ENCODE results near the gene RHOT2.

RHOT2 gene

DNA sequence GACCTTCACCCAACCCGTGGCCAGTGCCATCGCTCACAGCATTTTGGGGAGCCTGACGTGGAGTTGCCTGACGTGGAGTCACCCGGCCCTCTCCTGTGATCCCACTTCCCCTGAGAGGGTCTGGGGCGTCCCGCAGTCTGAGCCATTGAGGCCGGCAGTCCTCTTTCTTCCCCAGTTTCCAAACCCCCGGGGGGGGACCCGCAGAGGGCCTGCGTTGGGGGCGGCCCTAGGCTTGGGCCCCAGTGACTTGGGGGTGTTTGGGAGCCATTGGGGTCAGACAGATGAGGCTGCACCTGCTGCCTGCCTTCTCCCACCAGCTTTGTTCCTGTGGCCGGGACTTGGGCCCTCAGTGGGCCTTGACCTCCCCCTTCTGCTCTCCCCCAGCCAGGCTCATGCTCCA lies 1.7 kb downstream of the RHOT2 start:
- in situ Hi-C loops (cut with HindIII; ENCODE audit: low sequenced_read_pairs), result no loop called here

DNA sequence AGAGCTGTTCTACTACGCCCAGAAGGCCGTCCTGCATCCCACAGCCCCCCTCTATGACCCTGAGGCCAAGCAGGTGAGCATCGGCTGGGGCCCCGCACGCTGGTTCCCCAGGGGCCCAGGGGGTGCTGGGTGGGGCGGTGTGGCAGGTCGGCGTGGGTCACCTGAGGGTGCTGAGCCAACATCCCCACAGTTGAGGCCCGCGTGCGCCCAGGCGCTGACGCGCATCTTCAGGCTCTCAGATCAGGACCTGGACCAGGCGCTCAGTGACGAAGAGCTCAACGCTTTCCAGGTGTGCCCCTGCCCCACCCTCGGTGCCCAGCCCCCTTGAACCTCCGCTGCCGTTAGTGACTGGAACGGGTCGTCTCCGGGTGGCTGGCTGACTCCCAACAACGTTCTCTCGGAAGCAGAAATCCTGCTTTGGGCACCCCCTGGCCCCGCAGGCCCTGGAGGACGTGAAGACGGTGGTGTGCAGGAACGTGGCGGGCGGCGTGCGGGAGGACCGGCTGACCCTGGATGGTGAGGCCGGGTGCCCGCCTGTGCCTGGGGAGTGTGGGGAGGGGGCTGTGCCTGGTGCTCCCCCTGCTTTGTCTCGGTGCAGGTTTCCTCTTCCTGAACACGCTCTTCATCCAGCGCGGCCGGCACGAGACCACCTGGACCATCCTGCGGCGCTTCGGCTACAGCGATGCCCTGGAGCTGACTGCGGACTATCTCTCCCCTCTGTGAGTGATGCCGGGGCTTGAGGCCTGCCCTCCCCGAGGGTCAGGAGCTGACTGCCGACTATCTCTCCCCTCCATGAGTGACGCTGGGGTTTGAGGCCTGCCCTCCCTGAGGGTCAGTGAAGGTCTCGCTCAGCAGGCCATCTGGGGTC lies 2.8 kb downstream of the RHOT2 start:
- in situ Hi-C loops (cut with HindIII; ENCODE audit: low sequenced_read_pairs), result no loop called here

DNA sequence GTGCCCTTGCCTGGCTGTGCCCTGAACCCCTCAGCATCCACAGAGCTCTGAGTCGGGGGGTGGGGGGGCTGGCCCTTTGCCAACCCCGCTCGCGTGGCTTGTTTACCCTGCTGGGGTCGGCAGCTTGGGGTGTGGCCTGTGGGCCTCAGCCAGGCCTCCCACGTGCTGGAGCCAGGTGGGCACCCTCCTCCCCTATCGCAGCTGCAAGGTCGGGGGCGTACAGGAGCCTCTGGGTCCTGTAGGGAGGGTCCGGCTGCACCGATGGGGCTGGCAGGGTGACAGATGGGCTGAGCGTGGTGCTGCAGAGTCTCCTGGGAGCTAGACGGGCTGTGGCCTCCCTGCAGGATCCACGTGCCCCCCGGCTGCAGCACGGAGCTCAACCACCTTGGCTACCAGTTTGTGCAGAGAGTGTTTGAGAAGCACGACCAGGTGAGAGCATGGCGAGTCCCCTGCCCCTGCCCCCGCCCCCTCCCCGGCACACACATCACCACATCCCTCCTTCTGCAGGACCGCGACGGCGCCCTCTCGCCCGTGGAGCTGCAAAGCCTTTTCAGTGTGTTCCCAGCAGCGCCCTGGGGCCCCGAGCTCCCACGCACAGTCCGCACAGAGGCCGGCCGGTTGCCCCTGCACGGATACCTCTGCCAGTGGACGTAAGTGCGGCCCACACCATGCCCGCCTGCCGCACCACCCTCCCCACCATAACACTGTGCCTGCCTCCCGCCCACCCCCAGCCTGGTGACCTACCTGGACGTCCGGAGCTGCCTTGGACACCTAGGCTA lies 3.6 kb downstream of the RHOT2 start:
- in situ Hi-C loops (cut with HindIII; ENCODE audit: low sequenced_read_pairs), result no loop called here

DNA sequence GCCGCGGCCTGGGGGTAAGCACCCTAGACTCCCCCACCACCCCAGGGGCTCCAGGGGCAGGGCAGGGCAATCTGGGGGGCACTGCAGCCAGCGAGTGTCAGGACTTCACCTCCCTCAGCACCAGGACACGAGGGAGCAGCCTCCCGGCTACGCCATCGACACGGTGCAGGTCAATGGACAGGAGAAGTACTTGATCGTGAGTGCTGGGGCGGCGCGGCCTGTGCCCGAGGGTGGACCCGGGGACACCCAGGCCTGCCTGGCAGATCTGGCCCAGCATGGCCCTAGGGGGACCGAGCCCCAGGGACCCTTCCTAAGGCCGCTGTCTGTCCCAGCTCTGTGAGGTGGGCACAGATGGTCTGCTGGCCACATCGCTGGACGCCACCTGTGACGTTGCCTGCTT lies 4.4 kb downstream of the RHOT2 start:
- in situ Hi-C loops (cut with HindIII; ENCODE audit: low sequenced_read_pairs), result no loop called here

DNA sequence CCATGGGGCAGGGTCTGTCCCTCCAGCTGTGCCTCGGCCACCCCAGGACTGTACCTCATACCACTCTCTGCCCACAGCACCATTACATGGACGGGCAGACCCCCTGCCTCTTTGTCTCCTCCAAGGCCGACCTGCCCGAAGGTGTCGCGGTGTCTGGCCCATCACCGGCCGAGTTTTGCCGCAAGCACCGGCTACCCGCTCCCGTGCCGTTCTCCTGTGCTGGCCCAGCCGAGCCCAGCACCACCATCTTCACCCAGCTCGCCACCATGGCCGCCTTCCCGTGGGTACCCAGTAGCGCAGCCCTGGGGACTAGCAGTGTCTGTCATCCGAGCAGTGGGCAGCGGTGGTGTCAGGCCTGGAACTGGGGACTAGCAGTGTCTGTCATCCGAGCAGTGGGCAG lies 4.9 kb downstream of the RHOT2 start:
- in situ Hi-C loops (cut with HindIII; ENCODE audit: low sequenced_read_pairs), result no loop called here

DNA sequence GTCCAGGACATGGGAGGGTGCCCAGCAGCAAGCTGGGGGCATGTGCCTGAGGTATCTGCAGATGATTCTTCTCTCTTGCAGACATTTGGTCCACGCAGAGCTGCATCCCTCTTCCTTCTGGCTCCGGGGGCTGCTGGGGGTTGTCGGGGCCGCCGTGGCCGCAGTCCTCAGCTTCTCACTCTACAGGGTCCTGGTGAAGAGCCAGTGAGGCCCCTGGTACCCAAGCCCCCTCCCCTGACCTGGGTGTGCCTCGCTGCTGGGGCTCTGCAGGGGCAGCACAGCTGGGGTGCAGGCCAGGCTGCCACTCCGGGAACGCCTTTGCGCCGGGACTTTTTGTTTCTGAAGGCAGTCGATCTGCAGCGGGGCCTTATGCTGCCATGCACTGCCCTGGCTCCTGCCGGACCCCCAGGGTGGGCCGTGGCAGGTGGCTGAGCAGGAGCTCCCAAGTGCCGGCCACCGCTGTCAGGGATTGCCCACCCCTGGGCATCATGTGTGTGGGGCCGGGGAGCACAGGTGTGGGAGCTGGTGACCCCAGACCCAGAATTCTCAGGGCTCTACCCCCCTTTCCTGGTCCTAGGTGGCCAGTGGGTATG lies 5.6 kb downstream of the RHOT2 start:
- in situ Hi-C loops (cut with HindIII; ENCODE audit: low sequenced_read_pairs), result no loop called here

DNA sequence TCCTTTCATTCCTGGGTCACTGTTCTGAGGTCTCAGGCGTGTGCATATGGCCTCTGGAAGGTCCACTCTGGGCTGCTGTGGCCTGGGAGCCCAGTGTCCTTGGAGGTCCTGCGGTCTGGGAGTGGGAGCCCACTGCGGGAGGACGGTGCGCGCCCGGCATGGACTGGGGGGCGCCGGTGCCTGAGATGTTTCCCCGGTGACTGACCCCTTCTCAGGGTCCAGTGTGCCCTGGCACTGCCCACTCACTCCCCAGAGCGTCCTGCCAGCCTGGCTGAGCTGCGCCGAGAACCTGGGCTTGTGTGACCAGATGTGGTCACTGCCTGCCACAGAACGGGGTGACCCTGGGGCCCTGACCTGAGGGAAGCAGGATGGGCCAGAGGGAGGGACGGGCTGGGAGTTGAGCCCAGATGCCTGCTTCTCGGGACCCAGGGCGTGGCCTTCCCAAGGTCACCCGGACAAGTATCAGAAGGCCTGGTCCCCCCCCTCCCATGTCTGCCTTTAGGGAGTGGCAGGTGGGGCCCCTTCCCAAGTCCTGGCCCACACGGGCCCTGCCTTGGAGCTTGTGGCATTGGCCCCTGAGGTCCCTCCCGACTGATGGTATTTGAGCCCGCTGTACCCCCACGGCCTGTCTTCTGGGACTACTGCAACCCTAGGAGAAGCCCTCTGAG lies 6.4 kb downstream of the RHOT2 start:
- in situ Hi-C loops (cut with HindIII; ENCODE audit: low sequenced_read_pairs), result no loop called here

DNA sequence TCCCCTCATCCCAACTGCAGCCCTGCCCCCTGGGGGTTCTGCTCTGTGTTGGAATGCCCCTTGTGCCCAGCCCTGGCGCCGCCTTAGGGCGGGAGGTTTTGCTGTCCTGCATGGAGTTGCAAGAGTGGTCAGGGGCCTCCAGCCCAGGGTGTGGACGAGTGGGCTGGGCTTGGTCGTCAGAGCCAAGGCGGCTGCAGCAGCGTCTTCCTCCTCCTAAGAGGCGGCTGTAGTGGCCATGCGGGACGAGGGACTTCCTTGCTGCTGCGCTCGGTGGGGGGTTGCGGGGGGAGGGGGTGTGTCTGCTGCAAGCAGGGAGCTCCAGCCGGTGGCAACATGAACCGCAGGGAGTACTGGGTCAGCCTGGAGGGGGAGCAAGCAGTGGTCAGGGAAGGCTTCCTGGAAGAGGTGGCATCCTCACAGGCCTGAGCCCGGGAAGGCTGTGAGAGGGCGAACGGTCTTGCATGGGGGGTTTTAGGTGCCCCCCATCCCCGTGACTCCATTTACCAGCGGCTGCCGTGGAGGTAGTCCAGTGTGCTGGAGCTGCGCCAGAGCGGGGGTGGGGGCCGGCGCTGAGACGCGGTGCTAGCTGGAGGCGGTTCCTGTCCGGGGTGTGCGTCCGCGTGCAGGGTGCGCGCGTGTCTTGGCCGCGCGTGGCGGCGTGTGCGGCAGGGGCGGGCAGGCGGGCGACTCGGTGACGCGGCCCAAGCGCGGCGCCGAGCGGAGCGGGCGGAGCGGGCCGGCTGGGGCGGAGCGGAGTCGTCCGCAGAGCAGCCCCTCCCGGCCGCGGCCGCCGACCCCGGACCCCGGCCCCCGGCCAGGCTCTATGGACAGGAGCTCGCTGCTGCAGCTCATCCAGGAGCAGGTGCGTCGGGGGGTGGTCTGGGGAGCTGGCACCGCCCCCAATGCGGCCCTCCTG lies 7.3 kb downstream of the RHOT2 start, which contains the start of gene RHBDL1:
Gene RHBDL1 (plus strand): TSS at position 704 of the 916 bp plus-strand sequence. CDS start 120 bp downstream, at position 824.
- in situ Hi-C loops (cut with HindIII; ENCODE audit: low sequenced_read_pairs), result no loop called here

DNA sequence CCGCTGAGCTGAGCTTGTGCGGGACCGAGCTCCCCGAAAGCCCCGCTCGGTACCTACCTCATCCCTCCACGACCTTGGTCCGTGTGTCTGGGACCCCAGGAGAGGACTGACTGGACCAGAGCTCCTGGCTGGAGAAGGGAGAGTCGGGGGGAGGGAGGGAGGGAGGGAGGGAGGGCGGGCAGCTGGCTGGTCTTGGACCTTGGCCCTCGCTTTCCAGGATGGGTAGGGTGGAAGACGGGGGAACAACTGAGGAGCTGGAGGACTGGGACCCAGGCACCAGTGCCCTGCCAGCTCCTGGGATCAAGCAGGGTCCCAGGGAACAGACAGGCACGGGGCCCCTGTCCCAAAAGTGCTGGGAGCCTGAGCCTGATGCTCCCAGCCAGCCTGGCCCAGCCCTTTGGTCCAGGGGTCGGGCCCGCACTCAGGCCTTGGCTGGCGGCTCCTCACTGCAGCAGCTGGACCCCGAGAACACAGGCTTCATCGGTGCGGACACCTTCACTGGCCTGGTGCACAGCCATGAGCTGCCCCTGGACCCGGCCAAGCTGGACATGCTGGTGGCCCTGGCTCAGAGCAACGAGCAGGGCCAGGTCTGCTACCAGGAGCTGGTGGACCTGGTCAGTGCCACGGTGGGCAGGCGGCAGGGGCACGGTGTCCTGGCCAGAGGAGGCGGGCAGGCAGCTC lies 8.1 kb downstream of the RHOT2 start:
- in situ Hi-C loops (cut with HindIII; ENCODE audit: low sequenced_read_pairs), result no loop called here

DNA sequence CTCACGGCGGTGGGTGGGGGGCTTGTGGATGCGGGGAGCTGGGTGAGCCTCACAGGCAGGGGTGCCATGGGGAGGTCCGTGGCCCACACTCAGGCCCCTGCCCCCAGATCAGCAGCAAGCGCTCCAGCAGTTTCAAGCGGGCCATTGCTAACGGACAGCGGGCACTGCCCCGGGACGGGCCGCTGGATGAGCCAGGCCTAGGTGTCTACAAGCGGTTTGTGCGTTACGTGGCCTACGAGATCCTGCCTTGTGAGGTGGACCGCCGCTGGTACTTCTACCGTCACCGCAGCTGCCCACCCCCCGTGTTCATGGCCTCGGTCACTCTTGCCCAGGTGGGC lies 8.6 kb downstream of the RHOT2 start:
- in situ Hi-C loops (cut with HindIII; ENCODE audit: low sequenced_read_pairs), result no loop called here

DNA sequence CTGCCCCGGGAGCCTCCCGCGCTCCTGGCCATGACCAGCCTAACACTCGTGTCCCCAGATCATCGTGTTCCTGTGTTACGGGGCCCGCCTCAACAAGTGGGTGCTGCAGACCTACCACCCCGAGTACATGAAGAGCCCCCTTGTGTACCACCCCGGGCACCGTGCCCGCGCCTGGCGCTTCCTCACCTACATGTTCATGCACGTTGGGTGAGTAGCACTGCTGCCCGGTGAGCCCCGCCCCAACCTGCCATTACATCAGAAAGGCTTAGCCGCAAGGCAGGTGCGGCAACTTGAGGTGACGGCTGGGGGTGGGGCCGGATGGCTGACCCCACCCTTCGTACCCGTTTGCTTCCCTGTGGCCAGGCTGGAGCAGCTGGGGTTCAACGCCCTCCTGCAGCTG lies 9.0 kb downstream of the RHOT2 start:
- in situ Hi-C loops (cut with HindIII; ENCODE audit: low sequenced_read_pairs), result no loop called here

DNA sequence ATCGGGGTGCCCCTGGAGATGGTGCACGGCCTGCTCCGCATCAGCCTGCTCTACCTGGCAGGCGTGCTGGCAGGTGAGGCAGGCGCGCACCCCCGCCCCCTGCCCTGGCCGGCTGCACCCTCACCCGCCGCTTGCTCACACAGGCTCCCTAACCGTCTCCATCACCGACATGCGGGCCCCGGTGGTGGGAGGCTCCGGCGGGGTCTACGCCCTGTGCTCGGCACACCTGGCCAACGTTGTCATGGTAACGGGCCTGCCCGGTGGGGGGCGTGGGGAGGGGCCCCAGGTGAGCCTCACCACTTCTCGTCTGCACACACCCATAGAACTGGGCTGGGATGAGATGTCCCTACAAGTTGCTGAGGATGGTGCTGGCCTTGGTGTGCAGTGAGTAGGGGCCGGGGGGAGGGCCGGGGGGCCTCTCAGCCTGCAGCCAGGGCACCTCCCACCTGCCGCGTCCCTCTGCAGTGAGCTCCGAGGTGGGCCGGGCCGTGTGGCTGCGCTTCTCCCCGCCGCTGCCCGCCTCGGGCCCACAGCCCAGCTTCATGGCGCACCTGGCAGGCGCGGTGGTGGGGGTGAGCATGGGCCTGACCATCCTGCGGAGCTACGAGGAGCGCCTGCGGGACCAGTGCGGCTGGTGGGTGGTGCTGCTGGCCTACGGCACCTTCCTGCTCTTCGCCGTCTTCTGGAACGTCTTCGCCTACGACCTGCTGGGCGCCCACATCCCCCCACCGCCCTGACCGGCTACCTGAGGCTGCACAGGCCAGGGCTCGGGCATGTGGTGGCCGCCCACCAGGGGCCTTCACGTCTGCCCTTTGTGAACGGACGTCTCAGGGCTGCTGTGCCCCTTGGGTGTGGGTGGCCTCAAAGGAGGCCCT lies 9.6 kb downstream of the RHOT2 start:
- in situ Hi-C loops (cut with HindIII; ENCODE audit: low sequenced_read_pairs), result no loop called here

DNA sequence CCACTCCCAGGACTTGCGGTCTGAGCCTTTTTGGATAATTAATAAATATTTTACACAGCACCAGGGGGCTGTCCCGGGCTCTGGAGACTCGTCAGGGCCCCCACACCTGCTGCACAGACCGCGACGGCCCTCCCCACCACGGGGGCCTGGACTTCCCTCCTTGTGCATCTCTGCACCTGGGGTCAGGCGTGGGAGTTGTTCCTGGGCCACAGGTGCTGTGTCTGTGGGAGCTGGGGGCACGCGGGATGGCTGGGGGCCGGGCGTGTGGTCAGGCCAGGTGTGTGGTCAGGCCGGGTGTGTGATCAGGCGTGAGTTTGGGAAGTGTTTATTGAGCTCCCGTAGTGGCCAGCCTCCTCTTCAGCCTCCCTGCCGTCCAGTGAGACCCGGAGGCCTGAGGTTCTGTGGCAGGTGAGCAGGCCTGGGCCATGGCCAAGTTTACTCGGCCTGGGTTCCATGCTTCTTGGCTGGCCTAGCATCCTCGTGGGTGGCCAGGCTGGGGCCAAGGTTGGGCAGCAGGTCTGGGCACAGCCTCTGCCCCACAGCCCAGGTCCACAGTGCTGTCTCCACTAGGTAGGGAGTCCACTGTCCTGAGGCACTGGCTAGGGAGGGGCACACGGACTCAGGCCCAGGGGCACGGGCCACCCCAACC lies 10.4 kb downstream of the RHOT2 start:
- in situ Hi-C loops (cut with HindIII; ENCODE audit: low sequenced_read_pairs), result no loop called here

DNA sequence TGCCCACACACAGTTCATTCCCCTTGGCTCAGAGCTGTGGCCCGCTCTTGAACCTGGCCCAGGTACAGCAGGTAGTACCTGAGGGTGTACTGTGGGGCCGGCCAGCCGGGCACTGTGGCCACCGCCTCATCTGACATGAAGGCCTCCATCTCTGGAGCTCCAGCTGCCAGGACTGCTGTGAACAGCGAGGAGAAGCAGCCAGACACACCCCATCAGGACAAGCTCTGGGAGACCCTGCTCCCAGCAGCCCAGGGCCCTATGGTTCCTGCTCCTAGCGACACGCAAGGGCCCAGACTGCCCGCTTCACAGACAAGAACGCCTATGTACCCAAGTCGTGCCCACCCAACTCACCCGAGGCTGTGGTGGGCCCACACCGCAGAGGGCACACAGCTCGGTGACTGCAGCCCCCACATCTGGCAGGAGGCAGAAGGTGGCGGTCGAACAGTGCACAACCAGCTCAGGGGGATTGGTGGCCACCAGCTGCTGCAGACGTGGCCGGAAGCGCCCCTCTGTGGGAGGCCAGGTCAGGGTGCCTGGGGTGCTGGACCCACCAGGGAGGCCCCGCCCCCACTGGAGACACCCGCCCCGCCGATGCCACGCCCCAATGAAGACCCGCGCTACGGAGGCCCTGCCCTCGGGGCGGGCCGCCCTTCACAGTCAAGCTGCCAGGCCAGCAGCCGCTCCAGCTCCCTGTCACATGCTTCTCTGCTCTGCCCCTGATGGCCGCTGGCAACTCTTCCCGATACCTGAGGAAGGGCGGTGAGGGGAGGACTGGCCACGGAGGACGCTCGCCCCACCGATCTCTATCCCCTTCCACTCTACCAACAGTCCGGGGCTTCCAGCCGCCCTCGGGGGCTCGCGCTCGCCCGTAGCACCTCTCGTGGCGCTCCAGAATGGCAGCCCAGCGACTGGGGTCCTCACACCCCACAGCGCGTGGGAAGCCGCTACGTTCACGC lies 11.2 kb downstream of the RHOT2 start:
- in situ Hi-C loops (cut with HindIII; ENCODE audit: low sequenced_read_pairs), result no loop called here

DNA sequence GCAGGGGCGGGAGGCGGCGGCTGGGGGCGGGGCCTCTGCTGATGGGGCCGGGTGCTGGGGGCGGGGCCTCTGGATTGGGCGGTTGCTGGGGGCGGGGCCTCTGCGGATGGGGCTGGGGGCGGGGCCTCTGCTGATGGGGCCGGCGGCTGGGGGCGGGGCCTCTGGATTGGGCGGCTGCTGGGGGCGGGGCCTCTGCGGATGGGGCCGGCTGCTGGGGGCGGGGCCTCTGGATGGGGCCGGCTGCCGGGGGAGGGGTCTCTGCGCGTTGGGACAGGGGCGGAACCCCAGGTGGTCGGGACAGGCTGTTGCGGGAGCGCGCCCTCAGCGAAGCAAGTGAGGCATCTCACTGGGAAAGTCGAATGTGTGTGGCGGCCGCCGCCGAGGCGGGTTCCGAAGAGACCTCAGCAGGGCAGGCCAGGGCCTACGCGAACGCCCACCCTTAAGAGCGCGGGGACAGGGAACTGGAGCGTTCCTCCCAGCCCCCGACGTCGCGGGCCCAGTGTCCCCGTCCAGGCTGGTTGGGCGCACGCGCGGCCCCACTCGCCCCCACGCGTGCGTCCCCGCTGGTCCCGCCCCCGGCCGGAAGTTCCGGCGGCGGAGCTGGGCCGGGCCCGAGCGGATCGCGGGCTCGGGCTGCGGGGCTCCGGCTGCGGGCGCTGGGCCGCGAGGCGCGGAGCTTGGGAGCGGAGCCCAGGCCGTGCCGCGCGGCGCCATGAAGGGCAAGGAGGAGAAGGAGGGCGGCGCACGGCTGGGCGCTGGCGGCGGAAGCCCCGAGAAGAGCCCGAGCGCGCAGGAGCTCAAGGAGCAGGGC lies 12.1 kb downstream of the RHOT2 start, which contains the start of gene STUB1:
Gene STUB1 (plus strand): TSS at position 597 of the 811 bp plus-strand sequence. CDS start 116 bp downstream, at position 713.
- in situ Hi-C loops (cut with HindIII; ENCODE audit: low sequenced_read_pairs), result no loop called here

DNA sequence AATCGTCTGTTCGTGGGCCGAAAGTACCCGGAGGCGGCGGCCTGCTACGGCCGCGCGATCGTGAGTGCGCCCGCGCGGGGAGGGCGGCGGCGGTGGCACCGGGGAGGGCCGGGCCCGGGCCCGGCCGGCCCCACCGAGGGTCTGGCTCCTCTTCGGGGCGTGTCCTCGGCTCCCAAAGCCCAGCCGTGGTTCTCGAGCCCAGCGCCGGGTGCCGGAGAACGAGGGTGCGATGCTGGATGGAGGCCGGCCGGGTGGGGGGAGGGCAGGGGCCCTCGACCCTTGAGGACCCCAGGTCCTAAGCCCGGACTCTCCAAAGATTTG lies 12.7 kb downstream of the RHOT2 start:
- in situ Hi-C loops (cut with HindIII; ENCODE audit: low sequenced_read_pairs), result no loop called here

Data from DLD1 (cell line).